A549 (cell line): ENCODE results near the gene SBF1. TPM values are rescaled to one million over a fixed set of nuclear protein-coding genes. Genes with fewer than 3 reads are reported as not detected.

Experiments used
- ATAC-seq, 2 experiments: fragments of 200-7000 bp in 1 of 2; fragments of >200 bp in 1 of 2; cut with Nextera tagmentation in 1 of 2; cut with Tn5 transposase in 1 of 2; 3 replicates each; pipeline versions ENCODE4 v1.8.0 to v1.9.1; 2018 to 2020; ENCODE audit warnings: mild to moderate bottlenecking in 1 of 2, moderate library complexity in 1 of 2
- CTCF ChIA-PET: fragments of 300-600 bp; sonication (Branson Sonifier 250); formaldehyde crosslinking; extraction: SDS; loops from one replicate; lab custom pipeline; 2021; ENCODE audit warnings: antibody characterized with exemption, inconsistent platforms; lab: Yijun Ruan, JAX
- POLR2A ChIA-PET: fragments of 350-600 bp; formaldehyde crosslinking; extraction: SDS; loops from one replicate; lab custom pipeline; 2021; ENCODE audit warnings: antibody characterized with exemption, inconsistent platforms; lab: Yijun Ruan, JAX
- DNase-seq, 2 experiments: peaks; one replicate each; pipeline versions ENCODE4 v3.0.0 to v3.0.0-alpha.2; 2011 to 2016; ENCODE audit warnings: low read depth in 1 of 2, low spot score in 1 of 2
- FAIRE-seq: peaks from 2 replicates; lab custom pipeline; 2011; peaks lifted over from hg19 to GRCh38; lab: Jason Lieb, UNC
- H3K27ac ChIP-seq, 2 experiments: fragments of >200 bp; sonication (Bioruptor Twin); formaldehyde crosslinking; 3 replicates each; pipeline ENCODE4 v1.5.1; 2016 to 2017
- H3K4me1 ChIP-seq: fragments of >200 bp; sonication (Bioruptor Twin); formaldehyde crosslinking; 3 replicates; pipeline ENCODE4 v1.6.1; 2016
- H3K4me2 ChIP-seq: fragments of >200 bp; sonication (Bioruptor Twin); formaldehyde crosslinking; 3 replicates; pipeline ENCODE4 v1.6.1; 2016
- H3K4me3 ChIP-seq: fragments of >200 bp; sonication (Bioruptor Twin); formaldehyde crosslinking; 3 replicates; pipeline ENCODE4 v1.5.1; 2016
- H3K9me3 ChIP-seq: fragments of >200 bp; sonication (Bioruptor Twin); formaldehyde crosslinking; 3 replicates; pipeline ENCODE4 v1.6.1; 2016
- CBX8 ChIP-seq: fragments of 200-600 bp; sonication (generic); IDR thresholded peaks from 2 replicates; pipeline ENCODE4 v1.6.1; 2016
- ESRRA ChIP-seq: fragments of 150-350 bp; IDR thresholded peaks from 2 replicates; pipeline ENCODE4 v1.6.1; 2014; ENCODE audit warnings: mild to moderate bottlenecking, low read length, borderline replicate concordance
- FOSB ChIP-seq: fragments of 250-450 bp; sonication (Bioruptor Pico); IDR thresholded peaks from 2 replicates; pipeline ENCODE4 v1.5.0; 2020; ENCODE audit warnings: mild to moderate bottlenecking, moderate library complexity
- FOXS1 ChIP-seq: fragments of 250-450 bp; sonication (Bioruptor Pico); IDR thresholded peaks from 2 replicates; pipeline ENCODE4 v1.5.0; 2020; ENCODE audit warnings: mild to moderate bottlenecking, moderate library complexity
- GATA3 ChIP-seq: IDR thresholded peaks from 2 replicates; pipeline ENCODE4 v1.6.1; 2012; ENCODE audit warnings: borderline replicate concordance
- HOXA7 ChIP-seq: fragments of 250-450 bp; sonication (Bioruptor Pico); IDR thresholded peaks from 2 replicates; pipeline ENCODE4 v1.5.0; 2020; ENCODE audit warnings: mild to moderate bottlenecking, moderate library complexity
- HOXB13 ChIP-seq: fragments of 250-450 bp; sonication (Bioruptor Pico); IDR thresholded peaks from 2 replicates; pipeline ENCODE4 v1.5.0; 2020; ENCODE audit warnings: low read depth, mild to moderate bottlenecking, moderate library complexity
- JUN ChIP-seq, 2 experiments: fragments of >200 bp; sonication (Bioruptor Twin); formaldehyde crosslinking; IDR thresholded peaks; 2 replicates in 1 of 2; 3 replicates in 1 of 2; pipeline ENCODE4 v1.6.1; 2016 to 2017
- JUNB ChIP-seq: fragments of >200 bp; sonication (Bioruptor Twin); formaldehyde crosslinking; IDR thresholded peaks from 2 replicates; pipeline ENCODE4 v1.6.1; 2016
- MAFK ChIP-seq: fragments of 450-650 bp; IDR thresholded peaks from 2 replicates; pipeline ENCODE4 v1.6.1; 2014; ENCODE audit not compliant: partially characterized antibody
- NPAS2 ChIP-seq: fragments of 250-450 bp; sonication (Bioruptor Pico); IDR thresholded peaks from 2 replicates; pipeline ENCODE4 v1.8.0; 2022; ENCODE audit warnings: mild to moderate bottlenecking, moderate library complexity, borderline replicate concordance
- NR3C1 ChIP-seq: fragments of >200 bp; sonication (Bioruptor Twin); formaldehyde crosslinking; IDR thresholded peaks from 3 replicates; pipeline ENCODE4 v1.6.1; 2017
- POLR2A ChIP-seq: IDR thresholded peaks from 2 replicates; pipeline ENCODE4 v1.6.1; 2012; ENCODE audit warnings: mild to moderate bottlenecking, low read length
- RARB ChIP-seq: fragments of 250-450 bp; sonication (Bioruptor Pico); IDR thresholded peaks from 2 replicates; pipeline ENCODE4 v1.8.0; 2021; ENCODE audit warnings: mild to moderate bottlenecking, moderate library complexity
- RFX5 ChIP-seq: fragments of 450-650 bp; IDR thresholded peaks from 2 replicates; pipeline ENCODE4 v1.7.1; 2014; ENCODE audit warnings: antibody characterized with exemption, mild to moderate bottlenecking, moderate library complexity
- SREBF2 ChIP-seq: fragments of 450-650 bp; IDR thresholded peaks from 2 replicates; pipeline ENCODE4 v1.6.1; 2014; ENCODE audit warnings: mild to moderate bottlenecking, moderate library complexity
- TFCP2L1 ChIP-seq: fragments of 250-450 bp; sonication (Bioruptor Pico); IDR thresholded peaks from 2 replicates; pipeline ENCODE4 v1.5.0; 2021; ENCODE audit warnings: mild to moderate bottlenecking
- ZC3H11A ChIP-seq: fragments of 450-650 bp; IDR thresholded peaks from 2 replicates; pipeline ENCODE4 v1.6.1; 2014; ENCODE audit warnings: antibody characterized with exemption, mild to moderate bottlenecking
- ZFP36 ChIP-seq: fragments of 450-650 bp; IDR thresholded peaks from 2 replicates; pipeline ENCODE4 v1.6.1; 2014; ENCODE audit warnings: borderline replicate concordance; ENCODE audit not compliant: partially characterized antibody
- ZNF302 ChIP-seq: fragments of 250-450 bp; sonication (Bioruptor Pico); IDR thresholded peaks from 2 replicates; pipeline ENCODE4 v1.9.0; 2021; ENCODE audit warnings: inconsistent platforms, mild to moderate bottlenecking, moderate library complexity
- whole genome bisulfite sequencing: methylation state at CpG from one replicate; pipeline ENCODE4 v1.1.6; 2017; ENCODE audit errors: missing lambda C conversion rate; 5-methylcytosine and 5-hydroxymethylcytosine counted together
- polyA plus RNA-seq, 4 experiments: library from polyadenylated mRNA; depleted of rRNA in 3 of 4; stranded (reverse); fragments of >200 nt; fragmentation: RNase III in 1 of 4; extraction: RNeasy Plus Mini Kit Qiagen cat#74134 plus additional on column Dnase treatment in 1 of 4; gene quantifications; 2 replicates in 3 of 4; 3 replicates in 1 of 4; pipeline ENCODE4 v1.2.3, GENCODE V29; 2011 to 2017
- TF ChIP-seq, protein P1 (sequence below): IDR thresholded peaks from 2 replicates; pipeline ENCODE4 v1.6.1; 2012
- TF ChIP-seq, protein P2 (sequence below): IDR thresholded peaks from 2 replicates; pipeline ENCODE4 v1.6.1; 2012; ENCODE audit warnings: low read depth, borderline replicate concordance
- TF ChIP-seq, protein P3 (sequence below): fragments of >200 bp; sonication (Bioruptor Twin); formaldehyde crosslinking; IDR thresholded peaks from 2 replicates; pipeline ENCODE4 v1.6.1; 2016
- TF ChIP-seq, protein P4 (sequence below): fragments of 250-450 bp; sonication (Bioruptor Pico); IDR thresholded peaks from 2 replicates; pipeline ENCODE4 v1.5.0; 2020; ENCODE audit warnings: low read depth, mild to moderate bottlenecking, moderate library complexity
- TF ChIP-seq, protein P5 (sequence below): IDR thresholded peaks from 2 replicates; pipeline ENCODE4 v1.6.1; 2012

SBF1 gene
- polyA plus RNA-seq, 2 of the 4 experiments (the other 2 are of a cell fraction), result 9.6 to 23.0 TPM

DNA sequence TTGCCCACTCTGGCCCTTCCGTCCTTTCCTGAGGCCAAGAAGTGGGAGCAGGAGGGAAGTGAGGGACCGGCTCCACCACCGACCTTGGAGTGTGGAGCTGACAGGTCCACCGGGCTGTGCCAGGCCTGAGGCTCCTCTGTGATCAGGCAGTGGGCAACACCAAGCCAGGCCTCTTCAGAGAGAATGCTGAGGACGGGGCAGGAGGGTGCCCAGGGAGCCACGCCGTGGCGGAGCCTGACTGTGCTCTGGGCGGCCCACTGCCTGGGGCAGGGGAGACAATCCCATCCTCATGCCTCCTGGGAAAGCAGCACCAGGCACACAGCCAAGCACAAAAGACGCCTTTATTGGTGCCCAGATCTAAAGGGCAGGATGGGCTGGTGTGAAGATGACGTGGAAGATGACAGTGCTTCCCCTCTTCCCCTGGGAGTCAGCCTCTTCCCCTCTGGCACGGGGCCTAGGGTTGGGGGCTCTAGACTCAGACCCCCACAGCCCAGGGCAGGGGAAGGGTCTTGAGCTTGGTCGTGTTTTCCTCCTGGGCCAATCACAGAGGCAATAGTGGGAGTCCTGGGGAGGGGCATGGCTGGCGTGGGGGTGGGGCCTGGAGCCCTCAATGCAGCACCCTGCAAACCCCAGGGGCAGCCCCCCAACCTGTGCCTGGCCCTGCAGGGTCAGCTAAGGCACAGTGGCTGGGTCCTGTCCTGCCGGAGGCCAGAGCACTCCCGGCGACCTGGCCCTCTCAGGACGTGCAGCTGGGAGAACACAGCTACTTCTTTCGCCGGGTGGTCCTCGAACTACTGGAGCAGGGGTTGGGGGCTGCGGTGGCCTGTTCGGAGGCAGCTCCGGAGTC lies 28.0 kb upstream of the SBF1 start:
- no peak for ATAC-seq
- no peak overlapping the region for H3K4me3 ChIP-seq
- 81% methylated on average over 3 of the region's 24 CpGs for WGBS
- no peak overlapping the region for H3K4me2 ChIP-seq
- CTCF ChIA-PET, result interaction anchor here (0.9 to 1.8 kb wide), 2 partner anchors 60 to 252 kb away, joined by 3 to 4 read pairs; partner anchors contain the start of genes HDAC10 and SYCE3
- POLR2A ChIA-PET, result no interaction called here
- no peak for FAIRE-seq
- H3K27ac ChIP-seq, result no peak overlapping the region
- H3K4me1 ChIP-seq, result peaks cover 11% of the 10 kb centered on the region; the same call in 1 of the 3 replicates
- no peaks in the 10 kb centered on the region for H3K9me3 ChIP-seq
- DNase-seq, result no peak
- TF ChIP-seq, protein P1, sequence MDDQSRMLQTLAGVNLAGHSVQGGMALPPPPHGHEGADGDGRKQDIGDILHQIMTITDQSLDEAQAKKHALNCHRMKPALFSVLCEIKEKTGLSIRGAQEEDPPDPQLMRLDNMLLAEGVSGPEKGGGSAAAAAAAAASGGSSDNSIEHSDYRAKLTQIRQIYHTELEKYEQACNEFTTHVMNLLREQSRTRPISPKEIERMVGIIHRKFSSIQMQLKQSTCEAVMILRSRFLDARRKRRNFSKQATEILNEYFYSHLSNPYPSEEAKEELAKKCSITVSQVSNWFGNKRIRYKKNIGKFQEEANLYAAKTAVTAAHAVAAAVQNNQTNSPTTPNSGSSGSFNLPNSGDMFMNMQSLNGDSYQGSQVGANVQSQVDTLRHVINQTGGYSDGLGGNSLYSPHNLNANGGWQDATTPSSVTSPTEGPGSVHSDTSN, result no peak
- TF ChIP-seq TFCP2L1 (no peak), FOSB (no peak), SREBF2 (no peak), ZFP36 (no peak), HOXA7 (CRISPR knock-in tag) (no peak), ESRRA (no peak), HOXB13 (CRISPR knock-in tag) (no peak), POLR2A (no peak), MAFK (no peak), ZC3H11A (no peak)
- TF ChIP-seq, protein P2, sequence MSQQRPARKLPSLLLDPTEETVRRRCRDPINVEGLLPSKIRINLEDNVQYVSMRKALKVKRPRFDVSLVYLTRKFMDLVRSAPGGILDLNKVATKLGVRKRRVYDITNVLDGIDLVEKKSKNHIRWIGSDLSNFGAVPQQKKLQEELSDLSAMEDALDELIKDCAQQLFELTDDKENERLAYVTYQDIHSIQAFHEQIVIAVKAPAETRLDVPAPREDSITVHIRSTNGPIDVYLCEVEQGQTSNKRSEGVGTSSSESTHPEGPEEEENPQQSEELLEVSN, result no peak

DNA sequence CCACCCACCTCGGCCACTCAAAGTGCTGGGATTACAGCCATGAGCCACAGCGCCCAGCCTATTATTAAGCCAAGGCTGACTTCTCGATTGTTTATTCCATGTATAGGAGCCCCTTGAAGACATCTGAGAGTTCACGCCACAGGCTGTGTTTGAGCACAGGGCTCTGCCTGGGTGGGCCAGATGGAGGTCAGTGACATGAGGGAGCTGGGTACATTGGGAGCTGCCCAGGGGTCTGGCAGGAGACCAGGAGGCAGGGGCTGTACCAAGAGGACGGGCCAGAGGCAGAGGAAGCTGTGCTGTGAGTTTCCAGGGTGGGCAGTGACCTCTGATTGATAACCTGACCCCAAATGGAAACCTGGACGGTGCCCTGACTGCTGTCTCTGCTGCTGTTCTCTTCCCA lies 27.3 kb upstream of the SBF1 start:
- H3K4me1 ChIP-seq, result peaks cover 11% of the 10 kb centered on the region; the same call in 1 of the 3 replicates
- no peak for FAIRE-seq
- no peak for TF ChIP-seq FOXS1 (CRISPR knock-in tag)
- no peak for TF ChIP-seq RARB (CRISPR knock-in tag)
- ChIA-PET CTCF (interaction anchor here (0.9 to 1.2 kb wide), 3 partner anchors 61 to 160 kb away, joined by 3 to 5 read pairs (median 3); partner anchors contain the start of gene SYCE3), POLR2A (no interaction called here)
- 87% methylated on average over 5 of the region's 6 CpGs for WGBS
- no peak overlapping the region for H3K4me2 ChIP-seq
- DNase-seq, result no peak
- no peak overlapping the region for H3K27ac ChIP-seq
- ATAC-seq, result no peak
- no peaks in the 10 kb centered on the region for H3K9me3 ChIP-seq
- H3K4me3 ChIP-seq, result no peak overlapping the region

DNA sequence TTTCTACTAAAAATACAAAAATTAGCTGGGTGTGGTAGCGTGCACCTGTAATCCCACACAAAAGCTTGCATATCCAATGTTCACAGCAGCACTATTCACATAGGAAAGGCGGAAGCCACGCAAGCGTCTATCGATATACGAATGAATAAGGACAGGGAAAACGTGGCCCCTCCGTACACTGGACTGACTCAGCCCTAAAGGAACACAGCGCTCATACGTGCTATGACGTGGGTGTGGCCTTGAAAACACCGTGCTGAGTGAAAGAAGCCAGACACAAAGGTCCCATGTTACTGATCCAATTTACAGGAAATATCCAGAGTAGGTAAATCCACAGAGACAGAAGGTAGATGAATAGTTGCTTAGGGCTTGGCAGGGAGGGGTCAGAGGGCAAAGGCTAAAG lies 25.6 kb upstream of the SBF1 start:
- Histone ChIP-seq H3K4me1 (peaks cover 7% of the 10 kb centered on the region; the same call in 1 of the 3 replicates), H3K4me3 (no peak overlapping the region), H3K27ac (no peak overlapping the region), H3K4me2 (no peak overlapping the region), H3K9me3 (no peaks in the 10 kb centered on the region)
- TF ChIP-seq, protein P3, sequence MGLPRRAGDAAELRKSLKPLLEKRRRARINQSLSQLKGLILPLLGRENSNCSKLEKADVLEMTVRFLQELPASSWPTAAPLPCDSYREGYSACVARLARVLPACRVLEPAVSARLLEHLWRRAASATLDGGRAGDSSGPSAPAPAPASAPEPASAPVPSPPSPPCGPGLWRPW, result no peak
- TF ChIP-seq, protein P4, sequence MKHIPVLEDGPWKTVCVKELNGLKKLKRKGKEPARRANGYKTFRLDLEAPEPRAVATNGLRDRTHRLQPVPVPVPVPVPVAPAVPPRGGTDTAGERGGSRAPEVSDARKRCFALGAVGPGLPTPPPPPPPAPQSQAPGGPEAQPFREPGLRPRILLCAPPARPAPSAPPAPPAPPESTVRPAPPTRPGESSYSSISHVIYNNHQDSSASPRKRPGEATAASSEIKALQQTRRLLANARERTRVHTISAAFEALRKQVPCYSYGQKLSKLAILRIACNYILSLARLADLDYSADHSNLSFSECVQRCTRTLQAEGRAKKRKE (CRISPR knock-in tag), result no peak
- no peak for TF ChIP-seq NPAS2
- TF ChIP-seq RFX5, result no peak
- TF ChIP-seq CBX8, result no peak
- TF ChIP-seq NR3C1, result no peak
- TF ChIP-seq GATA3, result no peak
- TF ChIP-seq JUN (IDR thresholded peaks at IDR 0.05), result no peak
- TF ChIP-seq JUNB, result no peak
- TF ChIP-seq, protein P5, sequence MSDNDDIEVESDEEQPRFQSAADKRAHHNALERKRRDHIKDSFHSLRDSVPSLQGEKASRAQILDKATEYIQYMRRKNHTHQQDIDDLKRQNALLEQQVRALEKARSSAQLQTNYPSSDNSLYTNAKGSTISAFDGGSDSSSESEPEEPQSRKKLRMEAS, result no peak
- TF ChIP-seq ZNF302 (CRISPR knock-in tag), result no peak
- ChIA-PET CTCF (interaction anchor here (1.6 kb wide), 1 partner anchor 45 kb away, joined by 3 read pairs; no protein-coding TSS in a partner anchor), POLR2A (interaction anchor here (0.7 kb wide), 1 partner anchor 174 kb away, joined by 3 read pairs; the partner anchor contains the start of gene DENND6B)
- WGBS, result 96% methylated on average over 12 of the region's 12 CpGs
- no peak for DNase-seq
- ATAC-seq, result no peak
- no peak for FAIRE-seq
